ENCODE data around the gene TUBGCP3.

DNA sequence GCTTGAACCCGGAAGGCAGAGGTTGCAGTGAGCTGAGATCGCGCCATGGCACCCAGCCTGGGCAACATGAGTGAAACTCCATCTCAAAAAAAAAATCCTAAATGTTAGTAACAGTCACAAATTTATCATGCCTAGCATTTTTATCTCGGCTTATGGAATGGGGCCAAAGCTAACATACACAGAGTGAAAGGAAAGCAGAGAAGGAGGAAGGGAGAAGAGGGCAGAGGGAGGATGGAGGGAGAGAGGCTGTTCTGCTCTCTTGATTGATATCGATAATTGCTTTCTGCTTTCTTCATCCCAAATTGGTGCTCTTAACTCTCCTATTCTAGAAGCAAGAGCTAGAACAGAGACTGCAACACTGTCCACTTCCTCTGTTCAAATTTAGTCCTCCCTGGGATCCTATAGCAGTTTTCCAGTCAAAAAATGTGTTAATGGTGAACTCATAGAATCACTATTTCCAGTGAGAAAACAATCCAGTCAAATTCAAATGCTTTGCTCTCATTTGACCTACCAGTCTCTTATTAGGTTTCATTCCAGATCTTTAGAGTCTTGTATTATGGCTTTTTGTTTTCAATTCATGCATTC lies 15.8 kb upstream of the TUBGCP3 start:
- TF ChIP-seq, protein P1, sequence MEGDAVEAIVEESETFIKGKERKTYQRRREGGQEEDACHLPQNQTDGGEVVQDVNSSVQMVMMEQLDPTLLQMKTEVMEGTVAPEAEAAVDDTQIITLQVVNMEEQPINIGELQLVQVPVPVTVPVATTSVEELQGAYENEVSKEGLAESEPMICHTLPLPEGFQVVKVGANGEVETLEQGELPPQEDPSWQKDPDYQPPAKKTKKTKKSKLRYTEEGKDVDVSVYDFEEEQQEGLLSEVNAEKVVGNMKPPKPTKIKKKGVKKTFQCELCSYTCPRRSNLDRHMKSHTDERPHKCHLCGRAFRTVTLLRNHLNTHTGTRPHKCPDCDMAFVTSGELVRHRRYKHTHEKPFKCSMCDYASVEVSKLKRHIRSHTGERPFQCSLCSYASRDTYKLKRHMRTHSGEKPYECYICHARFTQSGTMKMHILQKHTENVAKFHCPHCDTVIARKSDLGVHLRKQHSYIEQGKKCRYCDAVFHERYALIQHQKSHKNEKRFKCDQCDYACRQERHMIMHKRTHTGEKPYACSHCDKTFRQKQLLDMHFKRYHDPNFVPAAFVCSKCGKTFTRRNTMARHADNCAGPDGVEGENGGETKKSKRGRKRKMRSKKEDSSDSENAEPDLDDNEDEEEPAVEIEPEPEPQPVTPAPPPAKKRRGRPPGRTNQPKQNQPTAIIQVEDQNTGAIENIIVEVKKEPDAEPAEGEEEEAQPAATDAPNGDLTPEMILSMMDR (IDR thresholded peaks at IDR 0.05): no peak
- TF ChIP-seq POLR2A (IDR thresholded peaks at IDR 0.05): no peak
